GM06990 (cell line): ENCODE measurements around the gene DNAI2.

Experiments
- DNase-seq: peaks from one replicate; pipeline ENCODE4 v3.0.0-alpha.2; 2011; ENCODE audit not compliant: insufficient read length; ENCODE audit errors: extremely low read depth
- H3K27me3 ChIP-seq: replicated peaks from 2 replicates; pipeline ENCODE4 v1.6.0; 2011; ENCODE audit warnings: low read length; ENCODE audit not compliant: control insufficient read depth, insufficient read depth
- H3K36me3 ChIP-seq: 2 replicates; pipeline ENCODE4 v1.5.1; 2011; ENCODE audit warnings: low read length; ENCODE audit not compliant: control insufficient read depth, insufficient read depth
- H3K4me3 ChIP-seq: replicated peaks from 2 replicates; pipeline ENCODE4 v1.5.1; 2011; ENCODE audit warnings: low read depth, mild to moderate bottlenecking, control low read depth, low read length
- CTCF ChIP-seq: IDR thresholded peaks from 2 replicates; pipeline ENCODE4 v1.5.1; 2011; ENCODE audit warnings: low read length, control low read depth, mild to moderate bottlenecking, inconsistent platforms; ENCODE audit not compliant: insufficient read depth, poor library complexity, severe bottlenecking

The DNAI2 gene

GRCh38 chr17:74350486-74350885, 76.5 kb downstream of the DNAI2 start:
- Histone ChIP-seq H3K36me3 (no peaks in the 10 kb centered on the region), H3K27me3 (no peaks in the 10 kb centered on the region; the same call in 1 of the 2 replicates), H3K4me3 (no peak overlapping the region)
- TF ChIP-seq CTCF, result no peak
- no peak for DNase-seq

GRCh38 chr17:74351552-74352210, 77.6 kb downstream of the DNAI2 start:
- DNase-seq, result no peak
- Histone ChIP-seq H3K4me3 (no peak overlapping the region), H3K27me3 (no peaks in the 10 kb centered on the region; the same call in 1 of the 2 replicates), H3K36me3 (no peaks in the 10 kb centered on the region)
- TF ChIP-seq CTCF, result no peak

- Histone ChIP-seq H3K27me3 (no peaks in the 10 kb centered on the region; the same call in none of the 2 replicates), H3K4me3 (no peak overlapping the region), H3K36me3 (no peaks in the 10 kb centered on the region)
- TF ChIP-seq CTCF, result no peak
- DNase-seq, result no peak
These were observed 79.5 kb downstream of the DNAI2 start for GRCh38 chr17:74353446-74354060.

GRCh38 chr17:74354123-74354522, 80.1 kb downstream of the DNAI2 start:
- peak; percentile 88 for TF ChIP-seq CTCF
- Histone ChIP-seq H3K27me3 (no peaks in the 10 kb centered on the region; the same call in none of the 2 replicates), H3K4me3 (no peak overlapping the region), H3K36me3 (no peaks in the 10 kb centered on the region)
- DNase-seq, result peak; percentile 68

- H3K27me3 ChIP-seq, result no peaks in the 10 kb centered on the region; the same call in none of the 2 replicates
- TF ChIP-seq CTCF, result no peak
- no peak overlapping the region for H3K4me3 ChIP-seq
- no peak for DNase-seq
- no peaks in the 10 kb centered on the region for H3K36me3 ChIP-seq
These were observed 80.5 kb downstream of the DNAI2 start for GRCh38 chr17:74354561-74354960.
